ENCODE results near the gene IGSF9.

GRCh38 chr1:159913451-159914192 is 31.8 kb downstream of the IGSF9 start:
- TF ChIP-seq CTCF (IDR thresholded peaks at IDR 0.05; ENCODE audit: low read depth, low read length, missing input control) (no peak), ZBTB33 (IDR thresholded peaks at IDR 0.05) (no peak), YY1 (IDR thresholded peaks at IDR 0.05) (no peak), SP1 (IDR thresholded peaks at IDR 0.05) (no peak), GABPA (IDR thresholded peaks at IDR 0.05 in 1 of 2, conservative IDR thresholded peaks at IDR 0.05 in 1 of 2) (no peak), EGR1 (IDR thresholded peaks at IDR 0.05; ENCODE audit: low read depth in 2 of 2) (no peak)
- TF ChIP-seq, protein P1, sequence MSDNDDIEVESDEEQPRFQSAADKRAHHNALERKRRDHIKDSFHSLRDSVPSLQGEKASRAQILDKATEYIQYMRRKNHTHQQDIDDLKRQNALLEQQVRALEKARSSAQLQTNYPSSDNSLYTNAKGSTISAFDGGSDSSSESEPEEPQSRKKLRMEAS (IDR thresholded peaks at IDR 0.05), result no peak
- TF ChIP-seq, protein P2, sequence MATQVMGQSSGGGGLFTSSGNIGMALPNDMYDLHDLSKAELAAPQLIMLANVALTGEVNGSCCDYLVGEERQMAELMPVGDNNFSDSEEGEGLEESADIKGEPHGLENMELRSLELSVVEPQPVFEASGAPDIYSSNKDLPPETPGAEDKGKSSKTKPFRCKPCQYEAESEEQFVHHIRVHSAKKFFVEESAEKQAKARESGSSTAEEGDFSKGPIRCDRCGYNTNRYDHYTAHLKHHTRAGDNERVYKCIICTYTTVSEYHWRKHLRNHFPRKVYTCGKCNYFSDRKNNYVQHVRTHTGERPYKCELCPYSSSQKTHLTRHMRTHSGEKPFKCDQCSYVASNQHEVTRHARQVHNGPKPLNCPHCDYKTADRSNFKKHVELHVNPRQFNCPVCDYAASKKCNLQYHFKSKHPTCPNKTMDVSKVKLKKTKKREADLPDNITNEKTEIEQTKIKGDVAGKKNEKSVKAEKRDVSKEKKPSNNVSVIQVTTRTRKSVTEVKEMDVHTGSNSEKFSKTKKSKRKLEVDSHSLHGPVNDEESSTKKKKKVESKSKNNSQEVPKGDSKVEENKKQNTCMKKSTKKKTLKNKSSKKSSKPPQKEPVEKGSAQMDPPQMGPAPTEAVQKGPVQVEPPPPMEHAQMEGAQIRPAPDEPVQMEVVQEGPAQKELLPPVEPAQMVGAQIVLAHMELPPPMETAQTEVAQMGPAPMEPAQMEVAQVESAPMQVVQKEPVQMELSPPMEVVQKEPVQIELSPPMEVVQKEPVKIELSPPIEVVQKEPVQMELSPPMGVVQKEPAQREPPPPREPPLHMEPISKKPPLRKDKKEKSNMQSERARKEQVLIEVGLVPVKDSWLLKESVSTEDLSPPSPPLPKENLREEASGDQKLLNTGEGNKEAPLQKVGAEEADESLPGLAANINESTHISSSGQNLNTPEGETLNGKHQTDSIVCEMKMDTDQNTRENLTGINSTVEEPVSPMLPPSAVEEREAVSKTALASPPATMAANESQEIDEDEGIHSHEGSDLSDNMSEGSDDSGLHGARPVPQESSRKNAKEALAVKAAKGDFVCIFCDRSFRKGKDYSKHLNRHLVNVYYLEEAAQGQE (IDR thresholded peaks at IDR 0.05), result no peak
